HG03175 (cell line): Measurements from ENCODE around the gene GATD1.

Source experiments
- ATAC-seq: cut with Tn5 transposase; IDR thresholded peaks from one replicate; pipeline ENCODE4 v1.9.1; 2021; ENCODE audit warnings: mild to moderate bottlenecking, moderate library complexity; ENCODE audit not compliant: unreplicated experiment

GATD1 gene

GRCh38 chr11:777288-778255 is at the start of gene GATD1:
Gene GATD1, minus strand, starts transcription at chr11:777487. Its CDS starts 25 bp downstream, at chr11:777462.
- peak; percentile 82 for ATAC-seq

GRCh38 chr11:826836-827145 is 49.5 kb upstream of the GATD1 start:
- peak; percentile 1 for ATAC-seq

GRCh38 chr11:826227-826621 is 48.9 kb upstream of the GATD1 start:
- ATAC-seq: no peak

- ATAC-seq: no peak
These were observed 48.3 kb upstream of the GATD1 start for GRCh38 chr11:825366-826226.

- no peak for ATAC-seq
These were observed 47.7 kb upstream of the GATD1 start for GRCh38 chr11:824942-825341.

GRCh38 chr11:824292-824880 is 47.1 kb upstream of the GATD1 start:
- ATAC-seq: no peak

GRCh38 chr11:823441-824291 is 46.4 kb upstream of the GATD1 start:
- no peak for ATAC-seq

GRCh38 chr11:821512-822371 is 44.5 kb upstream of the GATD1 start:
- ATAC-seq: no peak

- no peak for ATAC-seq
These were observed 43.6 kb upstream of the GATD1 start for GRCh38 chr11:820655-821511.

GRCh38 chr11:819943-820649 is 42.8 kb upstream of the GATD1 start:
- ATAC-seq: peak; percentile 66

- peak; percentile 65 for ATAC-seq
These were observed 42.0 kb upstream of the GATD1 start for GRCh38 chr11:819129-819931.

GRCh38 chr11:818396-819128 is 41.3 kb upstream of the GATD1 start, which contains the start of gene PNPLA2:
Gene PNPLA2, plus strand, starts transcription at chr11:818914. Its CDS starts 805 bp downstream, at chr11:819719.
- ATAC-seq: peak; percentile 1

GRCh38 chr11:816433-816779 is 39.1 kb upstream of the GATD1 start:
- no peak for ATAC-seq

- ATAC-seq: no peak
These were observed 38.6 kb upstream of the GATD1 start for GRCh38 chr11:815675-816432.

GRCh38 chr11:813456-814096 is 36.3 kb upstream of the GATD1 start:
- no peak for ATAC-seq
